A673 (cell line): Measurements from ENCODE around the gene THSD4.

Source experiments
- CTCF ChIP-seq: fragments of 300-800, 200-600 bp; sonication (generic); conservative IDR thresholded peaks from 2 replicates; pipeline ENCODE4 v1.5.1; 2017; ENCODE audit warnings: low read depth, mild to moderate bottlenecking, antibody characterized with exemption, low read length, moderate library complexity, mixed read lengths
- EZH2 ChIP-seq: fragments of 200-600 bp; sonication (generic); IDR thresholded peaks from 2 replicates; pipeline ENCODE4 v1.6.1; 2017; ENCODE audit warnings: borderline replicate concordance, low read depth, mild to moderate bottlenecking, mixed read lengths, antibody characterized with exemption, low read length; ENCODE audit not compliant: poor library complexity, severe bottlenecking

GRCh38 chr15:71410347-71410746 lies 295.1 kb downstream of the THSD4 start:
- TF ChIP-seq CTCF: no peak
- no peak for TF ChIP-seq EZH2
